HEK293 (cell line): ENCODE results near the gene ALDOA.

ENCODE experiments used
- HOXA7 ChIP-seq: sonication (generic); formaldehyde crosslinking; IDR thresholded peaks from 2 replicates; pipeline ENCODE4 v1.8.1; 2022; ENCODE audit warnings: missing genetic modification reagents, borderline replicate concordance
- INSM2 ChIP-seq: fragments of 450-650 bp; formaldehyde crosslinking; IDR thresholded peaks from 2 replicates; pipeline ENCODE4 v1.5.1; 2016; ENCODE audit warnings: missing biosample characterization, missing genetic modification characterization
- MEIS1 ChIP-seq: sonication (generic); formaldehyde crosslinking; IDR thresholded peaks from 2 replicates; pipeline ENCODE4 v1.8.1; 2022; ENCODE audit warnings: missing genetic modification reagents, mild to moderate bottlenecking, borderline replicate concordance
- PRDM4 ChIP-seq: fragments of 450-650 bp; formaldehyde crosslinking; IDR thresholded peaks from 2 replicates; pipeline ENCODE4 v1.5.1; 2017; ENCODE audit warnings: missing biosample characterization, missing genetic modification characterization
- TRIM28 ChIP-seq: IDR thresholded peaks from 2 replicates; pipeline ENCODE4 v1.6.1; 2011; ENCODE audit warnings: low read length, control low read depth, borderline replicate concordance
- ZBTB48 ChIP-seq: fragments of 450-650 bp; formaldehyde crosslinking; IDR thresholded peaks from 2 replicates; pipeline ENCODE4 v1.5.1; 2016; ENCODE audit warnings: missing biosample characterization, missing genetic modification characterization
- ZFHX2 ChIP-seq: fragments of 450-650 bp; formaldehyde crosslinking; conservative IDR thresholded peaks from 2 replicates; pipeline ENCODE4 v1.5.1; 2016; ENCODE audit warnings: missing biosample characterization, missing genetic modification characterization
- ZFP3 ChIP-seq: fragments of 450-650 bp; formaldehyde crosslinking; IDR thresholded peaks from 2 replicates; pipeline ENCODE4 v1.5.1; 2016; ENCODE audit warnings: low read depth, missing biosample characterization, missing genetic modification characterization
- ZFP41 ChIP-seq: fragments of 450-650 bp; formaldehyde crosslinking; IDR thresholded peaks from 2 replicates; pipeline ENCODE4 v1.5.1; 2016; ENCODE audit warnings: missing biosample characterization, missing genetic modification characterization, borderline replicate concordance
- ZNF114 ChIP-seq: fragments of 450-650 bp; formaldehyde crosslinking; IDR thresholded peaks from 2 replicates; pipeline ENCODE4 v1.5.0; 2017; ENCODE audit warnings: missing biosample characterization, missing genetic modification characterization
- ZNF221 ChIP-seq: fragments of 450-650 bp; formaldehyde crosslinking; IDR thresholded peaks from 2 replicates; pipeline ENCODE4 v1.5.1; 2017; ENCODE audit warnings: missing biosample characterization, missing genetic modification characterization, borderline replicate concordance
- ZNF239 ChIP-seq: fragments of 450-650 bp; formaldehyde crosslinking; IDR thresholded peaks from 2 replicates; pipeline ENCODE4 v1.5.1; 2016; ENCODE audit warnings: missing biosample characterization, missing genetic modification characterization
- ZNF26 ChIP-seq: fragments of 450-650 bp; formaldehyde crosslinking; IDR thresholded peaks from 2 replicates; pipeline ENCODE4 v1.5.1; 2016; ENCODE audit warnings: missing biosample characterization, missing genetic modification characterization
- ZNF423 ChIP-seq: fragments of 450-650 bp; formaldehyde crosslinking; IDR thresholded peaks from 2 replicates; pipeline ENCODE4 v1.5.1; 2016; ENCODE audit warnings: missing biosample characterization, missing genetic modification characterization
- ZNF518A ChIP-seq: fragments of 450-650 bp; formaldehyde crosslinking; conservative IDR thresholded peaks from 2 replicates; pipeline ENCODE4 v1.5.1; 2016; ENCODE audit warnings: low read depth, missing biosample characterization, missing genetic modification characterization
- ZNF558 ChIP-seq: fragments of 450-650 bp; formaldehyde crosslinking; IDR thresholded peaks from 2 replicates; pipeline ENCODE4 v1.5.1; 2016; ENCODE audit warnings: missing biosample characterization, missing genetic modification characterization
- ZNF596 ChIP-seq: fragments of 450-650 bp; IDR thresholded peaks from 2 replicates; pipeline ENCODE4 v1.5.0; 2018; ENCODE audit warnings: missing biosample characterization, mild to moderate bottlenecking, missing genetic modification characterization, moderate library complexity
- ZNF629 ChIP-seq: fragments of 450-650 bp; formaldehyde crosslinking; IDR thresholded peaks from 2 replicates; pipeline ENCODE4 v1.5.1; 2017; ENCODE audit warnings: missing biosample characterization, missing genetic modification characterization
- ZNF645 ChIP-seq: fragments of 450-650 bp; formaldehyde crosslinking; IDR thresholded peaks from 2 replicates; pipeline ENCODE4; 2016; ENCODE audit warnings: missing biosample characterization, missing genetic modification characterization
- ZNF707 ChIP-seq: fragments of 450-650 bp; formaldehyde crosslinking; IDR thresholded peaks from 2 replicates; pipeline ENCODE4 v1.5.1; 2016; ENCODE audit warnings: missing biosample characterization, missing genetic modification characterization
- ZNF791 ChIP-seq: fragments of 450-650 bp; formaldehyde crosslinking; IDR thresholded peaks from 2 replicates; pipeline ENCODE4 v1.5.1; 2016; ENCODE audit warnings: missing biosample characterization, missing genetic modification characterization
- ZNF837 ChIP-seq: fragments of 450-650 bp; formaldehyde crosslinking; IDR thresholded peaks from 2 replicates; pipeline ENCODE4 v1.5.1; 2016; ENCODE audit warnings: missing biosample characterization, missing genetic modification characterization
- ZSCAN16 ChIP-seq: fragments of 450-650 bp; formaldehyde crosslinking; IDR thresholded peaks from 2 replicates; pipeline ENCODE4 v1.5.1; 2016; ENCODE audit warnings: missing biosample characterization, missing genetic modification characterization
- ZSCAN30 ChIP-seq: fragments of 450-650 bp; IDR thresholded peaks from 2 replicates; pipeline ENCODE4 v1.5.1; 2018; ENCODE audit warnings: missing biosample characterization, mild to moderate bottlenecking, missing genetic modification characterization, moderate library complexity
- ZXDB ChIP-seq: fragments of 450-650 bp; formaldehyde crosslinking; IDR thresholded peaks from 2 replicates; pipeline ENCODE4 v1.5.1; 2016; ENCODE audit warnings: missing biosample characterization, missing genetic modification characterization

ALDOA gene

GRCh38 chr16:30112197-30113030, 46.9 kb downstream of the ALDOA start (continued):
- TF ChIP-seq ZNF221: no peak
- TF ChIP-seq ZNF837: no peak
- TF ChIP-seq MEIS1: no peak
- no peak for TF ChIP-seq ZNF239 (tag by site-specific recombination)
- peak; percentile 70 for TF ChIP-seq ZSCAN30 (tag by site-specific recombination)
- TF ChIP-seq ZNF791: no peak
- no peak for TF ChIP-seq ZNF26 (tag by site-specific recombination)
- no peak for TF ChIP-seq ZNF645
- TF ChIP-seq TRIM28: no peak
- no peak for TF ChIP-seq ZNF558
- TF ChIP-seq ZNF596: no peak
- 0 out of 2 replicates have a peak, but pooled peaks have one; percentile 18 for TF ChIP-seq ZXDB (tag by site-specific recombination)
- no peak for TF ChIP-seq ZNF629
- peak; percentile 45; the same call in 1 of the 2 replicates for TF ChIP-seq ZBTB48 (tag by site-specific recombination)
- no peak for TF ChIP-seq INSM2 (tag by site-specific recombination)
- no peak for TF ChIP-seq ZFHX2
- TF ChIP-seq ZNF518A (tag by site-specific recombination): no peak
- no peak for TF ChIP-seq ZFP3 (tag by site-specific recombination)
- no peak for TF ChIP-seq ZNF423 (tag by site-specific recombination)
- no peak for TF ChIP-seq HOXA7 (CRISPR knock-in tag)
- TF ChIP-seq ZNF114: no peak
- TF ChIP-seq ZFP41 (tag by site-specific recombination): no peak
- TF ChIP-seq PRDM4 (tag by site-specific recombination): no peak
- no peak for TF ChIP-seq ZNF707
- TF ChIP-seq ZSCAN16 (tag by site-specific recombination): no peak
